ENCODE measurements around the gene ALG8.

GRCh38 chr11:78177216-78177615, 37.8 kb upstream of the ALG8 start:
- TF ChIP-seq, protein P1, sequence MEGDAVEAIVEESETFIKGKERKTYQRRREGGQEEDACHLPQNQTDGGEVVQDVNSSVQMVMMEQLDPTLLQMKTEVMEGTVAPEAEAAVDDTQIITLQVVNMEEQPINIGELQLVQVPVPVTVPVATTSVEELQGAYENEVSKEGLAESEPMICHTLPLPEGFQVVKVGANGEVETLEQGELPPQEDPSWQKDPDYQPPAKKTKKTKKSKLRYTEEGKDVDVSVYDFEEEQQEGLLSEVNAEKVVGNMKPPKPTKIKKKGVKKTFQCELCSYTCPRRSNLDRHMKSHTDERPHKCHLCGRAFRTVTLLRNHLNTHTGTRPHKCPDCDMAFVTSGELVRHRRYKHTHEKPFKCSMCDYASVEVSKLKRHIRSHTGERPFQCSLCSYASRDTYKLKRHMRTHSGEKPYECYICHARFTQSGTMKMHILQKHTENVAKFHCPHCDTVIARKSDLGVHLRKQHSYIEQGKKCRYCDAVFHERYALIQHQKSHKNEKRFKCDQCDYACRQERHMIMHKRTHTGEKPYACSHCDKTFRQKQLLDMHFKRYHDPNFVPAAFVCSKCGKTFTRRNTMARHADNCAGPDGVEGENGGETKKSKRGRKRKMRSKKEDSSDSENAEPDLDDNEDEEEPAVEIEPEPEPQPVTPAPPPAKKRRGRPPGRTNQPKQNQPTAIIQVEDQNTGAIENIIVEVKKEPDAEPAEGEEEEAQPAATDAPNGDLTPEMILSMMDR (IDR thresholded peaks at IDR 0.05) = no peak
- no peak for TF ChIP-seq EZH2 (IDR thresholded peaks at IDR 0.05)
